Activated CD4-positive, alpha-beta T cell treated with anti-CD3 and anti-CD28 coated beads for 1 hour (primary cell): ENCODE data around the gene YPEL5.
"Not testable (repeated sequence)": the region's sequence is repeated elsewhere in the genome, so short reads cannot be mapped to it uniquely, and the experiment has no call there.

Experiments
- DNase-seq: peaks from one replicate; pipeline ENCODE4 v3.0.0-alpha.2; 2020

YPEL5 gene

DNA sequence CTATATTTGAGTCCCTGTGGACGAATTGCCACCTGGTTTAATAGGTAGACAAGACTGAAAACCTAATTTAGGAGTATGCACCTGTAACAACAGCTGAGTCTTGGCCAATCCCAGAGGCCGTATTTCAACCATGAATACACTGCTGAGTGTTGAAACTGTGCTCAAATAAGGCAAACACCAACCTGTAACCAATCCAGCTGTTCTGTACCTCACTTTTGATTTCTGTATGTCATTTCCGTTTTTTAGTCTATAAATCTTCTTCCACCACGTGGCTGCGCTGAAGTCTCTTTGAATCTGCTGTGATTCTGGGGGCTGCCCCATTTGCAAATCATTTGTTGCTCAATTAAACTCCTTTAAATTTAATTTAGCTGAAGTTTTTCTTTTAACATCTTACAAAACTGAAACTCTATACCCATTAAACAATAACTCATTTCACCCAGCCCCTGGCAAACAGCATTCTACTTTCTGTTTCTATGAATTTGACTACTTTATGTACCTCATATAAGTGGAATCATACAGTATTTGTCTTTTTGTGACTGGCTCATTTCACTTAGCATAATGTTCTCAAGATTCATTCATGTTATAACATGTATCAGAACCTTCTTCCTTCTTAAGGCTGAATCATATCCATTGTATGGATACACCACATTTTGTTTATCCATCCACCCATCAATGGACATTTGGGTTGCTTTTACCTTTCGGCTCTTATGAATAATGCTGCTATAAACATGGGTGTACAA lies 7.5 kb upstream of the YPEL5 start:
- DNase-seq: no peak

DNA sequence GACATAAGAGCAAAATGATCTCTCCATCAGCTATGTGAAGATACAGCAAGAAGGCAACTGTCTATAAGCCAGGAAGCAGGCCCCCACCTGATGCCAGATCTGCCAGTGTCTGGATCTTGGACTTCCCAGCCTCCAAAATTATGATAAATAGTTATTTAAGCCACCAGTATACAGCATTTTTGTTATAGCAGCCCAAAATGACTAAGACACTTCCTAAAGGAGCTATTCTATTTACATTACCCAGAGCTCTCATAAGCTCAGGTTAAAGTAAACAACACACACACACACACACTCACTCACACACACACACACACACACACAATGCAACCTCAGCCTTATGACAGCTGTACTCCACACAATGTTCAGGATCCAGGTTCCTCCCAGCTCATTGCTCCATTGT lies 5.7 kb upstream of the YPEL5 start:
- DNase-seq: no peak

DNA sequence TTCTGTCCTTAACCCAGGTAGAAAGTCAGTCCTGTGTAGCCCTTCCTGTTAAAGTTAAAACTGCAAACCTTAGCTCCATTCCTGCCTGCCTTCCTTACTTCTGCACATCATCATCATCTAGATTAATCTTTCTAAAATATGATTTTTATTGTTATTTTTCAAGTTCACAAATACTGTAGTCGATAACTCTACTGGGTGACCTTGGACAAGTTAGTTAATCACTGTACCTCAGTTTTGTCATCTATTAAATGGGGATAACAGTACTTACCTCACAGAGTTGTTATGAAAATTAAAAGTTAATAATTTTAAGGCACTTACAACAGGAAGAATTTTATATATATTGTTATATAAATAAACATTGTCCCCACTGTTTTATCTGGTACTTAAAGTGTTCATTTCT lies 2.5 kb upstream of the YPEL5 start:
- no peak for DNase-seq

DNA sequence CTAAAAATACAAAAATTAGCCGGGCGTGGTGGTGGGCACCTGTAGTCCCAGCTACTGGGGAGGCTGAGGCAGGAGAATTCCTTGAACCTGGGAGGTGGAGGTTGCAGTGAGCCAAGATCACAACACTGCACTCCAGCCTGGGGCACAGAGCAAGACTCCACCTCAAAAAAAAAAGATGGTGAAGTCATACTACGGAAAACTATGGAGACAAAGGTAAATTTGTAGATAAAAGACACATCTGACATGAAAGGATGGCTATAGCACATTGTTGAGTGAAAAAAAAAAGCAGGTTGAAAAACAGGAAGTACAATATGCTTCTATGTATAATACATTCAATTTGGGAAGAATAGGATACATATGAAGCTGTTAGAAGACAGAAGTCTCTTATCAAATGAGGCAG lies 1.9 kb upstream of the YPEL5 start:
- DNase-seq: not testable (repeated sequence)

DNA sequence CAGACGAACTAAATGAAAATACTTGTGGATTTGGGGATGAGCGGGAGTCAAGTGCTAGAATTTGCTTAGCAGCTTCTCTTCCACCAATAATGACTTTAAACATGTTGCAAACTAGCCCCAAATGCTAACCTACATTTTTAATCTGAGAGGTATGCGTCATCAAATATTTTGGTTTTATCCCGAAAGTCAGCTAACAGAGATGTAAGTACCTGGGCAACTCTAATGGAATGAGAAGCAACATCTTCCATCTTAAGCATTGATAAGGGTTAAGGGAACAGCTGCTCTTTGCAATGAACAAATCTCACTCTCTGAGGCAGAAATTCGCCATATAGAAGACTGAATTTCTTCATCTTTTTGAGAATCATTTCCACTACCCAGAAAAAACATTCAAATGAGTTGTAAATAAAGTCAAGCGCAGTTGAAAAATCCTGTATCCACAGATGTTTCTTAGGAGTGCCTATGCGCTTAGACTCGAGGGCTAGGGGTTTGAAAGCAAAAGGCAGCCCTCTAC lies 926 bp upstream of the YPEL5 start:
- no peak for DNase-seq

DNA sequence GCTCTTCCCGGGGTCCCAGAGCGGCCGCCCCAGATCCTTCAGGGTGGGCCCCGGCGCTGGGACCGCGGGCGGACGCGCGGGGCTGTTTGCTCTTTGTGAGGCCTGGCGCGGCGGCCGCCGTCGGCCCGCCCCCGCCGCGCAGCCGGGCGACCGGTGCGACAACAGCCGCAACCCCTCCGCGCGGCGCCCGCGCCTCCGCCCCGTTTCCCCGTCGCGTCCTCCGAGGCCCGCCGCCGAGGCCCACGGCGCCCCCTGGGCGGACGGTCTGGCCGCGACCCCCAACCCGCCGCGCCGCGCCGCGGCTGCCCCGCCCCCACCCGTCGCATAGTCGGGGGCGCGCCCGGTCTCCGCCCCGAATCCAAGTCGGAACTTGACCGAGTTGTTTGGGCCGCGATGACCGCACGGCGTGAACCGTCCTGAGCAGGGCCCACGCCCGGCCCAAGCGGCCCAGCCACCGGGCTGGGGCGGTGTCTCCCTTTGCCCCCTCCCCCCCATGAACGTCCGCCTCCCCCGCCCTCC lies 448 bp downstream of the YPEL5 start:
- DNase-seq: no peak

DNA sequence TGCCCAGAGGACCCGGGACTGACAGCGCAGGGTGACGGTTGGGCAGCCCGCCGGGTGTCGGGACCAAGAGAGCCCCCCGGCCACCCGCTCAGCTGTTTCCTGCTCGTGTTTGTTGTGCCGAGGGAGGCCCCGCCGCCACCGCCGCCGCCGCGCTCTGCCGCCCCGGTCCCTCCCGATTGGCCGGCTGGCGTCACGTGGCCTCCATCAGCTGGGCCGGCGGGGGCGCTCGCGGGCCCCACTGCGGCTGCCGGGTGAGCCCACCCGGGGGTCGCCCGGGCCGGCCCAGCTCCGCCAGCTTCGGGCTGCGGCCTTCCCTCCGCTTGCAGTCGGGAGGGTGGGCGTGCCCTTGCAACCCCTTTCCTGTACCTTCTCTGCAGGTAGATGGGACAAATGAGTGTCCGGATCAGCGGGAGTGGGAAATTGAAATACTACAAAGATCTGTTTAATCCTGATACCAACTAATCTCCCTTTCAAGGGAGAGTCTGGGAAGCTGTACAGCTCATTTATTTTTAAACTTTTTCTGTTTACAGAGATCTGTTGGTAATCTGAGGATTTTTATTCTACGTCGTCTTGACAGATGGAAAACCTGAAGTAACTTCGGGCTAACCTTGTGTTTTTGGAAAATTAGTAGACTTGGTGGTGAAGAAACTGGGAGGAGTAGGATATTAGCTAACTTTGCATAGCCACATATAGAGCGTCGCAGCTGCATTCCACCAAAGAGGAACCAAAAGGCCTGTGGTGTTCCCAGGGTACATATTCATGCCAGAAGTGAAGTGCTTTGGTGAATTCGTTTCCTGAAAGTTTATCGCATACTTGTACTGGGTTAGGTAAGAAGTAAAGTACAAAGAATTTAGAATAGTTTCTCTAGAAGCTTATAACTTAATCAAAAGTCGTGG lies 1.2 kb downstream of the YPEL5 start:
- peak; percentile 68 for DNase-seq

DNA sequence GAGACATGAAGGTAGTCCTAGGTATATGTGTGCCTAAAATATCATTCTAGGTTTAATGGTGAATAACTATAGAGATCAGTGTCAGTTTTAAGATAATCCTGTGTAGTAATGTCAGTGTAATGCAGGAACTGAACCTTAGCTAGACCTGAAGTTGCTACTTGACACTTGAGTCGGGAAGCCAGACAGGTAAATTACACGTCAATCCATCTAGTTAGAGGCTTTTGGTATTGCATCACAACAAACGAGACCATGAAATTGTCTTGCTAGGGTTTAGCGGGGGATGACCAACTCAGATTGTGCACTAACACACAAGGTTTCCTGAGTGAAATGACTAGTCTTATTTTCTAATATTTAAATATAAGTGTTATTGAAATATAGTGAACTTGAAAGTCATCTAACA lies 2.0 kb downstream of the YPEL5 start:
- DNase-seq: no peak

DNA sequence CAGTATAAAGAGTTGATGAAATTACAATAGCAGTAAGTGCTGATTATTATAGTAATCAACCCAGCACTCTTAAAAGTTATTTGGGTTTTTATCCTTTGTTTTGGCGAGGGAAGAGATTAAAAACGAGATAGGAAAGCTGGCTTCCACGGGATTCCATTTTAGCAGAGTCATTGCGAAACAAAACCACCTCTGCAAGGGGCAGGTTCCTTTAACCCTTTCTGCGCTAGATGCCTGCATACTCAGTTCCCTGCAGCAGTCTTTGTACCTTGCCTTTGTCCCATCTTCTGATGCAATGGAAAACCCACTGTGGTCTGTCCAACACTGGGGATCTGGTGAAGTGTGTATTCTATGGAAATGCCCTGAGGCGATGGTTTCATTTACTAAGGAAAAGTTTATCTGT lies 2.7 kb downstream of the YPEL5 start:
- DNase-seq: no peak

DNA sequence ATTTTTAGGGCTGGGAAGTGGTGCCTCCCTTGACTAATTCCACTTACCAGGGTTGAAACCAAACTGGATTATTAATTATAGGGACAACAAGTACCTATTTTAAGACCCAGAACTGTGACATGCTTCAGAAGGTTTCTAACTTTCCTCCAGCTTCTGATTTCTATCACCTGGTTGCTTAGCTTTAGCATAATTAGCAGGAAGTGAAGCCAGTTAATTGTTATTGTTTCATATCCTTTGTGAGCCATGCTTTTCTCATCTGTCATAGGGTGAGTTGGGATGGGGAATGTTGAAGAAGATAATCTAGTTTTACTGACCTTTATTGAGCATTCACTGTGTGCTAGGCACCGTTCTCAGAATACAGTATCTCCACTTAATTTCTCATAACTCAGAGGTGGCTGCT lies 3.2 kb downstream of the YPEL5 start:
- no peak for DNase-seq

DNA sequence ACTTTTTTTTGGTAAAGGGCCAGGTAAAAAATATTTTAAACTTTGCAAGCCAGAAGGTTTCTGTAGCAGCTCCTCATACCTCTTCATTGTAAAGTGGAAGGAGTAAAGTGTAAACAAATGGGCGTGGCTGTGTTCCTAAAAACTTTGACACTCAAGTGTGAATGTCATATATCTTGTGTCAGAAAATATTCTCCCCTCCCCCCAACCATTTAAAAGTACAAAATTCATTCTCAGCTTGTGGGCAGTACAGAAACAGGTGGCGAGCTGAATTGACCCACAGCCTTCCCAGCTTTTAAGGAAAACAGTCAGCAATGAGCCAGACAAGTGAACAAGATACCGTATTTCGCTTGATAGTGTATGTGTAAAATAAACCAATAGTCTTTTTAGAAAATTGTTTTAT lies 4.0 kb downstream of the YPEL5 start:
- no peak for DNase-seq

DNA sequence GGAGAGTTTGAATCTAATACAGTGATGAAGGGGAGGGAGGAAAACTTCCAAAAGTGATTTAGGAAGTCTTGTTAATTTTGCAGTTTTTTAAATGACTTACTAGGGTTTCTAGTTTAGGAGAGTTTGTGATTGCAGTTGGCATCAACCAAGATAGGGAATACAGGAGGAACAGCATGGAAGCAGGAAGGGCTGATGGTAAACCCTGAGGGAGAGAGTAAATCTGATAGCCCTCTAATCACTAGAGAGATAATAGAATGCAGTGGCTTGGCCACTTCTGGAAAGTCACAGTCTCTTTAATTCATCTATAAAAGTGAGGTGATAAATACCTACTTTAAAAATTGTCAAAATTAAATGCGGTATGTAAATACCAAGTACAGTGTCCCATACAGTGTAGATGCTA lies 5.6 kb downstream of the YPEL5 start:
- no peak for DNase-seq

DNA sequence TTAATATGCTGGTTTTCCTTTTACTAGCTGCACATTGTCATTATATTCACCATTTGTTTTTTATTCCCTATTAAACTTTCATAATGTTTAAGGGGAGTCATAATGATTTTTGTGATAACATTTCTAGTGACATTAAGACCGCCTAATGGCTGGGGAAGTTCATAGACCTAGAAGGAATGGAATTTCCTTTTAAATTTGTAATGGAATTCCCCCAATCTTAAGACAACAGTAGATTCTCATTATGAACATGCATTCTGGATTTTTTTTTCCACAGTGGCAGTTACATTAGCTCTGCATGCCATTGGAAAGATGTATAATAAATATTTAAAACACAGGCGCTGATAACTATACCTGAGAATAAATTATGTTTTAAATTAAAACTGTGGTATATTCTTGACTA lies 8.4 kb downstream of the YPEL5 start:
- DNase-seq: no peak

DNA sequence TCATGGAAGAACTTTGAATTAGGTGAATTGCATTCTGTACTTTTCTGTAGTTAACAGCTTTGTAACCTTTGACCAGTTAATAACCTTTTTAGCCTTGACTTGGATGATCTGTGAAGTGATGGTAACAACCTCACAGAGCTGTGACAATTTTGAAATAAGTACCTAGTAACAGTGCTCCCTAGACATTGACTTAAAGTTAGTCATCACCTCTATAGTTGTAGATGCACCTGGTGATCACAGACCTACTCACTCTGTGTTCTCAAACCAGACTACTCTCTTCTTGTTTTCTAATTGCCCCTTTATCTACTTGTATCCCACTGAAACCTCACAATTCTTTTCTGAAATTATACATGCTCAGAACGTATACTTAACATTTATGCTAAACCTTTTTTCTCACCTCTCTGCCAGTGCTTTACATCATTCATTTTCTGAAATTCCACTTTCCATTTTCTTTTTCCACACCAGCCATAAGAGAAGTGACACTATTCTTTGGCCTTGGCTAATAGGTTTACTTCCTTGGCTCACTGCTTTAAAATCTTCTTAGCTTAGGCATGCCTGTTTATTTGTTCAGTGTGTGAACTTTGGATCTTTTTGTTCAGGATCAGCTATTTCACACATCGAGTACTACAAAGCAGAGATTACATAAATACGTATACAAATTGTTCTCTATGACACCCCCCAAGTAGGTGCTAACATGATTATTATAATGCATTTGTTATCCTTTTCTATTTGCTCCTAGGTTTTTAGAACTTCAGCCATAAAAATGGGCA lies 9.3 kb downstream of the YPEL5 start:
- DNase-seq: no peak

DNA sequence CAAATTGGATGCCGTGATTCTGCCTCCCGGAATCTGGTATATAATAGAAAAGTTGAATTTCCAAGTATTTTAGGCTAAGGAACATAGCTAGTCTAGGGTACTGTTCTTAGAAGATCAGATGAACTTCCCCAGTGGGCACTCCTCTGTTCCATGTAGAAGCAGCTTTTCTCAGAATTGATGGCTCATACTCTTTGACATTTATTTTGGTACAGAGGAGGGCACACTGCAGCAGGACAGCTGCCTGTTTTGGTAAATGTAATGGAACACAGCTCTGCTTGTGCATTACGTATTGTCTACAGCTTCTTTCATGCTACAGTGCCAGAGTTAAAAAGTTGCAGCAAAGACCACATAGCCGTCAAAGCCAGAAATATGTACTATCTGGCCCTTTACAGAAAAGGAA lies 10.8 kb downstream of the YPEL5 start:
- DNase-seq: no peak

DNA sequence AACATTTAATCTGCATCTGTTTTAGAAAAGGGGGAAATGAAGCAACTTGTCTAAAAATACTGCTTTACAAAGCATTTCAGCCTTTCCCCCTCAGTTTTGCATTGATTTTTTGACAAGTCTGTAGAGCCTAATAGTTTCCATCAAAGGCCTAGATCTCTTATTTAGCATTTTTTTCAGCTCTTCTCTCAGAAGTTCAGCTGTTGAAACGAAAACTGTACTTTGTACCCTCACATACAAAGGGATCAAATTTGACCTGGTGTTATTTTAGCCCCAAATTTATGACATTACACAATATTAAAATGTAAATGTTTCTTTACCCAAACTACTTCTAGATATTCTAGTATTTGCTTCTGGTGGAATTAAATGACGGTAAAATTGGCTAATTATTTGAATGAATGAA lies 13.0 kb downstream of the YPEL5 start:
- DNase-seq: no peak

DNA sequence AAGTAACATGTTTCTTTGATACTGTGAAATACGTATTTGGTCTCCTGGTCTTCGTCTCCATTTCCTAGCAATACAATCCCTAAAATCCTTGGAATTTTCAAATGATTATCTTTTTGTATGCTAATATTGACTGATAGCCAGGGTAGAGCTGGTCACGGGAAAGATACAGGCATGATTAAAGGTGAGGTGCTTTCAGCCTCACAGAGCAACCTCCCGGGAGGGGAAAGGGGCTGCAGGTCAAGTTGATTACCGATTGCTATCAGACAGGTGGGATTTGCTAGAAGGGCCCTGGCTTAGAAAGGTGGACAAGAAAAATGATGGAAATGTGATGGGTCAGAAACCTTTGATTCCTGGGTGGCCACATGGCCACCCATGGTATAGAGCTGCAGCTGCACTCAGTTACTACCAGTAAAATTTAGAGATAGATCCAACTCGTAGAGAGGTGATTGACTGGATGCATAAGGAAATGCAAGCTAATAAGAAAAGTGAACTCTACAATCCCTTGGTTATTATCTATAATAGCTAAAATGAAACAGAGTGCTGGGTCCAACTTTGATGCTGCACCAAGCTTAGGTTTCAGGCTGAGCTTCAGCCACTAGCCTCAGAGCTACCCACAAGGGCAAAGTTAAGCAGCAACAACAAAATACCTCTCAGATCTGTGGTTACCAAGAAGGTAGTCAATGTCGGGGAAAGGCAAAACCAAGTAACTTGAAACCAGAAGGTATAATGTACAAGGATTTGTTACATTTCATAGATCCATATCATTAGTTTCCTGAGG lies 15.3 kb downstream of the YPEL5 start:
- no peak for DNase-seq

DNA sequence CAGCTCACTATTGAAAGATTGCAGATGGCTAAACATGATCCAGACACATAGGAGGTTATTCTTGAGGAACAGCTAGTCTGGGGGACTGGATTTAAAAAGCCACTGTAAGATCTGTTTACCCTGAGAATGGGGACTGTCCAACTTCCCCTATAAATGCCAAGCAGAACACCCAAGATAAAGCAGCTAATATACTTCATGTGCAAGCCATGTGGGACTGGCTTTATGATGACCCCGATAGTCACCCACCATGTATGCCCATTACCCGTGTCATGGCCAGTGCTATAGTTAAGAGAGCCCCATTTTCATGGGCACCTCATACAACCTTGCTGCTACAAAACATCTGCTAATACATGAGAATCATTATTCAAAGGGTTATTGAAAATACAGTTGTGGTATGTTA lies 16.0 kb downstream of the YPEL5 start:
- DNase-seq: no peak

DNA sequence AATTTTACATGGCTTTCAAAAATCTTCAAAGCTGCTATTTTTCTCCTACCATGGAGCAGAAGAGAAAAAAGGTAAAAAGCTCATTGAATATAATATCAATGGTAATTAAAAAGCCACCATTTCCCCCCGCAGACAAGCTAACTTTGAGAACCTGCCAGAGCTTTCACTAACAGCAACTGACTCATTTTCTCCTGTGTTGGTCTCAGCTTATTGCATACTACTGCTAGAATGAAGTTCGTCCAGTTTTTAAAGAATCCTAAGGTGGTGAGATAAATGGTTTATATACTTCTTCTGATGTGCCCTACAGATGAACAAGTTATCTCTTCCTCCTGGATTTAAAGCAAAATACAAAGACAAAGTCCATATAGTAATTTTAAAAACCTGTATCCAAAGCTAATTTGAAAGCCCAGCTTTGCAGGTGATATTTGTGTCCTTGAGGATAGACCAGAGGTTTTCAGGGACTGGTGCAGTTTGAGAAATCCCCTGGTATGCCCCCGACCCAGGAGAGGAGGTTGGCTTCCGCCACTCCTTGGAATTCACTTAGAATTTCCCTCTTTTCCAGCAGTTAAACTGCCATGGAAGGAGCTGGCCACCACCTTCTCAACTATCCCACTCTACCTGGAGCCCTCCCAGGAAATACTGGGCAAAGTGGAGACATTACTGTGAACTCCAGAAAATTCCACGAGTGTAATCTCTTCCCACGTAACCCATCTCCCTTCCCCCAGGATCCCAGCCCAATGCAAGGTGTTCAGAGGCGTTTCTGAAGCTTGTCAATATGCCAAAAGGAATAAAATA lies 17.5 kb downstream of the YPEL5 start:
- no peak for DNase-seq

DNA sequence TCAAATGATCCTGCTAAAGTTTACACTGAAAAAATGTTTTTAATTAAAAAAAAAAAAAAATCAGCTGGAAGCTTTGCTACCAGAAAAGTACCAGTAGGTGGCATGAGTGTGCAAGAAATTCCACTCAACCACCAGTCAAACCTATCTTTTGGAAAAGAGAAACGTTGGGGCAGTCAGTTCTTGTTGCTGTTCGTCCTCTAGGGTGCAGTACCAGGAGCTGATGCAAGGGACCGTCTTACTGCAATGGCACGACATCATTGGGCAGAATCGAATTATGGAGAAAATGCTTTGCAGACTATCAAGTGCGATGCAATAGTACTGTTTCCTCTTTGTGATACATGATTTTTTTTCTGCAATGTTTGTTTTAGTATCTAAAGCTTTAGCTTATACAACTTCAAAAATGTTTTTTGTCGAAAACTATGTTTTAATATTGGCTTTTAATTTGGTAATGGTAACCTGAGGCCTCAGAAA lies 18.3 kb downstream of the YPEL5 start:
- DNase-seq: peak; percentile 25

DNA sequence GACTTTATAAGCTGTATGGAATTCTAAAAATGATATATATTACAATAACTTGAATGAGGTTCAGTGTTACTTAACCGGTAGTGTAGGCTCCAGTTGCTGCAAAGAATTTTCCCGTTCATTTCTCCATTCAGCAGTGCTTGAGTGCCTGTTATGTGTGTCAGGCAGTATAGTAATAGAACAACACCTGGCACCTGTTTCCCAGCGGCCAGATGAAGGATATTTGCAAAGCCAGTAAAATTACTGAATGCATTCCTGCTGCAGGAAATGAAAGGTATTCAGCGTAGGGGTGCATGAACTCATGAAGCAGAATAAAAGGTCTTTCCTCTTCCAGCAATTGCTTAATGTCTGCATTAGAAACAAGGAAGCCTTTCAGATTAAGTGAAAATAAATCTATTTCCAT lies 18.8 kb downstream of the YPEL5 start:
- DNase-seq: no peak
